ENCODE measurements around the gene HMX1. TPM values are rescaled to one million over a fixed set of nuclear protein-coding genes. Genes with fewer than 3 reads are reported as not detected.

Gene HMX1
- total RNA-seq (2014; rRNA removed; shearing (Covaris generic)): 2.7 and 5.0 TPM in 2 replicates

DNA sequence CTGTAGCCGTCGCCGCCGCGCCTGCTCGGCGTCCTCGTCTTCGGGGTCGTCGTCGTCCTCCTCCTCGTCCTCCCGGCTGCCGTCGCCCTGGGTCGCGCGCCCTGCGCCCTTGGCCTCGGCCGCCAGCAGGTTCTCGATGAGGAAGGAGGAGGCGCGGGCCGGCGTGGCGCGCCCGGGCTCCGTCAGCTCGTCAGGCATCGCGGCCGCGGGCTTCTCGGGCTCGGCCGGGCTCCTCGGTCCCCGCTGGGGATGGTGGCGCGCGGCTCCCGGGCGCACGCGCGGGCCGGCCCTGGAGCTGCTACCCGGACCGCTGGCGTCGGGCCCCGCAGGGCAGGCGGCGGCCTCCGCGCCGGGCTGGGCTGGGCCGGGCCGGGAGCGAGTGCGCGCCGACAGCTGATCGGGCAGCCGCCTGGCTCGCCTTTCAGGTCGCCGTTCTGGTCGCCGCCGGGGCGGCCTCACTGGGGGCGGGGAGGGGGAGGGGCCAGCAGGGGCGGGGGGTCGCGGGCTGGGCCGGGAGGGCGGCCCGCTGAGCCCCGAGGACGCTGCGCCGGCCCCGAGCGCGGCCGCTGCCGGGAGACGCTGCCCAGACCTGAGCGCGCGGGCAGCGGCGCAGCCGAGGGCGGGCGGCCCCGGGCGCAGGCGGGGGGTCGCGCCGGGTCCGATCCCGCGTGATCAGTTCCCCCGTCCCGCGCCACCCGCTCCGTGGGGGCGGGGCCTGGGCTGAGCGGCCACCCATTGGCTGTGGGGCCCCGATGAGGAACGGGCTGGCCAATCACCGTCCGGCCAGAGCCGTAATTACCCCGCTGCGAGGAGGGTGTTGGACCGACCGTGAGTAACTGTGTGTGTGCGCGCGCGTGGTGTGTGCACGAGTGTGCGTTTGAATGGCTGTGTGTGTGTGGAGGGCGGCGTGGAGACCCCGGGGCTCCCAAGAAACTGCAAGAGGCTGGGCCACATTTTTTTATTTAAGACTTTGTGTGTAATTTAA is at the start of gene HMX1:
Gene HMX1 (minus strand): TSS at position 423 of the 985 bp plus-strand sequence. CDS start 225 bp downstream, at position 198.
- DNase-seq (ENCODE audit: low read depth): peak; percentile 91

DNA sequence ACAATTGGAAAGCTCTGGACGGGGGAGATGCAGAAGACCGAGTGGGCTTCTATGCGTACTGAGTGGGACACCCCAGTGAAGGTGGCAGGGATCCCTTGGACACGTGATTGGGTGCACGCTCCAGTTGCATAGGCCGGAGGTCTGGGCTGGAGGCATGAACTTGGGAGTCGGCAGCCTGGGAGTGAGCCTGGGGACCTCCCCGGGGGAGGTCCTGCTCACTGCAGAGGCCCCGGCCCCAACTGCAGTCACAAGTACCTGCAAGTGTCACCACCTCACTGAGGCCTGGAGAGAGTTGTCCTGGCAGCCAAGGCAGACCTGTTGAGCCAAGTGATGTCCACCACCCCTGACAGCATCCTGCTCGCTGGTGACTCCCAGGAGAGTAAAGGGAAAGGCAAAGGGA is 49.3 kb upstream of the HMX1 start:
- peak; percentile 0 for DNase-seq (ENCODE audit: low read depth)

DNA sequence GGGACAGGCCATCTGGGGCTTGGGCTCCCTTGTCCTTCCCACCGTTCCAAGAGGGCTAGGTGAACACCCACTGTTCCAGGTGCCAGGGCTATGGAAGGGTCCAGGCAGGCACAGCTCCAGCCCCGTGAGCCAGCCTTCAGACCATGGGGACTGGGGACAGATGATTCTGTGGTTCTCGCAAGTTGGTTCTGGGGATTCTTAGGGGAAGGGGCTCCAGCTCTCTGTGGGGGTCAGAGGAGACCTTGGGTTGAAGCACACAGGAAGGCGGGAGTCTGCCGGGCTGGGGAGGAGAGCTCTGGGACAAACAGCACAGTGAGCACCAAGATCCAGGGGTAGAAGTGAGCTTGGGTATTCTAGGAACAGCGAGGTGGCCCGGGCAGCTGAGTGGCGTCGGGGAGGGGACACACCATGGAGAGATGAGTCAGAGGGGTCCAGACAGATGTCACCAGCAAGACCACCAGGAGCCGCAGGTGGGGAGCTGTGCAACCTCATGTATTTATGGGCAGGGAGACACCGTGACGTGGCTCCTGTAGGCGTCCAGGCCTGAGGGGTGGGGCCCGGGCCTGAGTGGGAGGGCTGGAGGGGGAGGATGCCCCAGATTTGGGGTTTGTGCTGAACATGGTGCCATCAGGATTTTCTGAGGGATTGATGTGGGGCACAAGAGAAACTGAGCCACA is 48.8 kb upstream of the HMX1 start:
- DNase-seq (ENCODE audit: low read depth): peak; percentile 0

DNA sequence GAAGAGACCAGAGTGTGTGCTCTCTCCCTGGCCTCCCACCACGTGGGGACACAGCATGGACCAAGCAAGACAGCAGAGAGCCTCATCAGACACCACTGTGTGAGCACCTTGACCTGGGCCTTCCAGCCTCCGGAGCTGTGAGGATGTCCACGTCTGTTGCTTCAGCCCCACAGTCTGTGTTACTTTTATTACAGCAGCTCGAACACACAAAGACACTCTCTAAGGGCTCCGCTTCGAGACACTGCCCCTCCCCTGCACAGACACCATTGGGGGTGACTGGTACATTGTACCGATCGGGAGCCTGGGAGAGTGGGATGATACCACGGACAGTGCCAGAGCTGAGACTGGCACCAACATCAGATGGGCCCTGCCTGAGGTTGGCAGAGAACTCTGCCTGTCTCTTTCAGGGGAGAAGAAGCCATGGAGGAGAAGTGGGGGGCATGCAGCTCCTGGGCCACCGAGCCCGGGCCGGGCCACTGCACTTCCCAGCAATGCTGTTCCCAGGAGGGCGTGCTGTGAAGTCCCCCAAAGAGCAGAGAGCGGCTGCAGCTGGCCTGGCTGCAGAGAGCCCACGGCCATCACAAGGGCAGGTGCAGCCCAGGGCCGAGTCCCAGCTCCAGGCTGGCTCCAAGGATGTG is 48.1 kb upstream of the HMX1 start:
- DNase-seq (ENCODE audit: low read depth): no peak

DNA sequence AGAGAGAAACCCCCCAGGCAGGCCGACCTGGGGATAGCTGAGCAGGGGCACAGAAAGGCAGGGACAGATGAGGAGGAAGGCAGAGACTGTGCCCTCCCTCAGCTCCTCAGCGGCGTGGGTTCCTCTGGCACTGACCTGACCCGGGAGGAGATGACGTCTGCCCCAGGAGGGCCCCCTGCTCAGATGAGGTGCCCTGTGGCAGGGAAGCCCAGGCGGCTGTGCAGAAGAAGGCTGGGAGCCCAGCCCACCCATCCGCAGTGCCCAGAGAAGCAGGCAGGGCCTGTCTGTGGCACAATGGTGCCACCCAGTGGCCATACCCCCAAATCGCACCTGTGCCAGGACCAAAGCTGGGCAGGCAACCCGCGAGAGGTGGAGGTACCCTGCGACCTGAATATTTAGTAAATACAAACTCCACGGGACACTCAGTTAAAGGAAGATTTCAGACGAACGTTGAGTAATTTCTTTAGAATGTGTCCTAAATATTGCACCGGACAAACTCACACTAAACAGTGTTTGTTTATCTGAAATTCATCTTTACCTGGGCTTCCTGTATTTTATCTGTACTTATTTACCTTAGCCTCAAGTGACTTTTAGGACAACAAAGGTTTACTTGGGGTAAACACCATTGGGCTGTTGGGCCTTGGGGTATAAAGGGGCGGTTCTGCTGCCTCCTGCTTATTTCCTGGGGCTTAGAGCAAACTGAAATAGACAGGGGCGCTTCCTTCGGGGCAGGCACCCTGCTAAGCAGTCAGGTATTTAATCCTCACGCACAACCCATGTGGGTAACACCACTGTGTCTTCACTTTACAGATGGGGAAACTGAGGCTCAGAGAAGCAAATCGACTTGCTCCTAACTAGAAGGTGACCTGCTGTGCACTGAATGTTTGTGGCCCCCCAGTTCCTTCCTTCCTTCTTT is 46.5 kb upstream of the HMX1 start:
- peak; percentile 80 for DNase-seq (ENCODE audit: low read depth)

DNA sequence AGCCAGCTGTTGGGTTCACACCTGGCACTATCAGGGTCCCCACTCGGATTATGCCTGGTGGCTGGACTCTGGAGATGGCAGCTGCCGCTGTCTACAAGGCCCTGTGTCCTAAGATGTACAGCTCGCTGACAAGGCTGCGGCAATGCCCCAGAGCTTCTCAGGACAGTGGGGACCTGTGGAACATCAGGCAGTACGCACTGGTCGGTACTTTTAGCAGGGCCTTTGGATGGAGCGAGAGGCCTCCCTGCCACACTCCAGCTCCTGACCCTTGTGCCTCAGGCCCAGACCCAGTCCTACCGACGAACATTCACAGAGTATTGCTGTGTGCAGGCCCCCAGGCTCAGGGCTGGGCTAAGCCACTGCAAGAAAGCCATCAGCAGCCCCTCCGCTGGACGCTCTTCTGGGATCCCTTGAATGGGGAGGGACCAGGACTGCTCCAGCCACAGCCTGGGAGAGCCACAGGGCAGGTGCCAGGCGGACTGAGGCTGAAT is 45.7 kb upstream of the HMX1 start:
- DNase-seq (ENCODE audit: low read depth): peak; percentile 1

DNA sequence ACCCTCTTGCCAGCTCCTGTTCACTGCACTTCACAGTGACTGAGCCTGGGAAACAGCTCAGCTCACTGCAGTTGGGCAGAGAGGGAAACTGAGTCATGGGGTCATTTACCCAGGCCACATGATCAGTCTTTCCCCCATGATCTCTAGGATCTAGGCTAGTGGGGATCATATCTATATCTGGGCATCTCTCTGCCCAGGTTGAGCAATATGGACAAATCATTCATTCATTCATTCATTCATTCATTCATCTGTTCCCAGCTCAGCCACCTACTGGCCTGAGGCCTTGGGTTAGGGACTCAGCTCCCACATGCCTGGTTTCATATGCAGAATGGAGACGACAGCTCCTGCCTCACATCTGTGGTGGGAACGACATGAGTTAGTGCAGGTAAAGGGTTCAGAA is 45.3 kb upstream of the HMX1 start:
- DNase-seq (ENCODE audit: low read depth): no peak

DNA sequence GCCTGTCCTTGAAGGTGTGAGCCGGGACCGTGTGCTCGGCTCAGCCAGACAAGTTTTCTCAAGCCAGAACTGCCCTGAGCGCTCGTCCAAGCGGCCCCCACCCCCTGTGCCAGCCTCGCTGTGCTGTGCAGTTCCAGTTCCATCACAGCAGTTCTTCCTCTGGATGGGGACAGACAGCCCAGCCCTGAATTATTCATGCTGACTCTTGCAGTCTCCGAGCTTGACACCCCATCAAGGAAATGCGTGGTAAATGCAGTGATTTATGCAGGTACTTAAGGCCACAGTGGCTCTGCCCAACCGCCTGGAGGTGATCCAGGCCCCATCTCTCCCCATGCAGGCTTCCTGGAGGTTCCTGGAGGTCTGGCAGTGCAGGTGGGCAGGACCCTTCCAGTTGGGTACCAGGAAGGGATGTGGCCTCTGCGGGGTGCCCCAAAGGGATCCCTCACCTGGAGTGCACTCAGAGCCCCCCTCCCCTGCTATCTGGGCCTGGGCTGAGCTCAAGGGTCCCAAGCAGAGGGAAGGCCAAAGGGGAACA is 44.8 kb upstream of the HMX1 start:
- DNase-seq (ENCODE audit: low read depth): peak; percentile 27

DNA sequence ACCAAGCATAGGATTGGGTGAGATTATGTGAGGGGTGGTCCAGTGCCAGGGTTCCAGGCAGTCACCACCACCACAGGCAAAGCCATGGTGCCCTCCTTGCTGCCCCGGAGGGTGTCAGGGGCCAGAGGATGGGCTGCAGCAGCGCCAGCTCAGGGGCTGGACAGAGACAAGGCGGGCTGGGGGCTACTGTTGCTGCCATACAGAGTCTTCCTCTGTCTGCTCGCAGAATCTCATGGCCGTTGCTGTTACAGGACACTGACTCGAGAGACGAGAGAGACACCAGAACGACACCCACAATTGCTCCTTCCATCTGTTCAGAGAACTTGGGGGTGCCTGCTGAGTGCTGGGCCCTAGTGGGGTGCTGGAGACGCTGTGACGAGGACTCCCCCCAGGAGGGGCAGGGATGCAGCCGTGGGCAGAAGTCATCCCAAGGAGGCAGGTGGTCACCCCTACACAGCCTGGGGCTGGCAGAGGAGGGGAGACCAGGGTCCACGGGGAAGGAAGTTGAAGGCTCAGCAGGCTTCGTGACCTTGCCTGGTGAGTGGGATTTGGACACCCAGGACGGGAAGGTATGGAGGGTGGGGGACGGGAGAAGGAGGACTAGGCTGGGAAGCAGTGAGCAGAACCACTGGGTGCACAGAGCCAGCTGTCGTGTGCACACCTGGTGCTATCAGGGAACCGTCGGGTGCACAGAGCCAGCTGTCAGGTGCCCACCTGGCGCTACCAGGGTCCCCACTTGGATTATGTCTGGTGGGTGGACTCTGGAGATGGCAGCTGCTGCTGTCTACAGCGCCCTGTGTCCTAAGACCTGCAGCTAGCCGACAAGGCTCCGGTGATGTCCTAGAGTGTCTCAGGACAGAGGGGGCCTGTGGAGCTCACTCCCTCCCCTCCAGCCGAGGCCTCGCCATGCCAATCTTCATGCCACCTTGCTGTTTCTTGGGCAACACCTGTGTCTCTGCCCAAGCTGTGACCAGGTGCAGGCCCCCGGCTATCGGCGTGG is 43.9 kb upstream of the HMX1 start:
- peak; percentile 3 for DNase-seq (ENCODE audit: low read depth)

DNA sequence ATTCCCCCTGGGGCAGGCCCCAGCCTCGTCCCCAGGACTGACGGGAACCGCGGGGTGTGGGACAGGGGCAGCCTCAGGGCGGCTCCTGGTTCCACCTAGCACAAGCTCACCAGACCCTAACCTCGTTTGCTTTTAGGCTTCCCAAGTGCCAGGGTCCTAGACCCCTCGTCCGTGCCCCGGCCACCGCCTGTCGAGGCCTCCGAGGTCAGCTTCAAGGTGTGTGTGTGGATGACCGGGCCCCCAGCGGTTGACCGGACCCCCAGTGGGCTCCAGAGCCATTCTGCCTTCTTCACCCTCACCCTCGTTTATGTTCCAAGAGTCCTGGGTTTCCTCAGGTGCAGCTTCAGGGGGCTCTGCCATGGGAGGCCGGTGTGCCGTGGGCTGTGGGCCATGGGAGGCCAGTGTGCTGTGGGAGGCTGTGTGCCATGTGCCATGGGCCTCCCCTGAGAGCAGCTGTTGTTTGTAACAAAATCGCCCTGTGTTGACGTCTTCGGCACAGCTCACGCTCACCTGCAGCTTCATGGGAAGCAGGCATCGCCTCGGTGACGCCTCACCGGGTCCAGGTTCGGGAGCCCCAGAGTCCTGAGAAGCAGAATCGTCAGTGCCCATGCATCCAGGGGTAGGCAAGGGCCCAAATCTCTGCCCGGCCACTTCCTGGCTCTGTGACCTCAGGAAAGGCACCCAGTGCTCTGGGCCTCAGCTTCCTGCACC is 43.0 kb upstream of the HMX1 start:
- peak; percentile 1 for DNase-seq (ENCODE audit: low read depth)

DNA sequence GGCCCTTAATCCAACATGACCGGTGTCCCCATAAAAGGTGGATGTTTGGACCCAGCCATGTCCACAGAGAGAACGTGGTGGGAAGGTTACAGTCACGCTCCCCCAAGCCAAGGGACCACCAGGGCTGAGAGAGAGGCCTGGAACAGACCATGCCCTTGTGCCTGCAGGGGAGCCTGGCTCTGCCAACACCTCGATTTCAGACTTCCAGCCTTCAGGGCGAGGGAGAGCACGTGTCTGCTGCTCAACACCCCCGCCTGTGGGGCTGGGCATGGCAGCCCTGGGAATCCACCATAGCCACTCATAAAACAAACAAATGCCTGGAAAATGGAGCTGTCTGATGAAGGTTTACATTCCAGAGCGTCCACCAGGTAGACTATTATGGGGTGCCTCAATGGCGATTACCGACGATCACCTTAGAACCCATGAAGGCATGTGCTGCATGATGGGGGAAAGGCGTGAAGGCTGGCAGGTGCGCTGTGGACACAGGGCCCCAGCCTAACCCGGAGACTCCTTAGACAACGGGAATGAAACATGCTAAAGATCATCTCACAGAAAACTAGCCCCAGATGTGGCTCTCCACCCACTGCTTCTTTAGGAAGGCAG is 42.3 kb upstream of the HMX1 start:
- peak; percentile 33 for DNase-seq (ENCODE audit: low read depth)

DNA sequence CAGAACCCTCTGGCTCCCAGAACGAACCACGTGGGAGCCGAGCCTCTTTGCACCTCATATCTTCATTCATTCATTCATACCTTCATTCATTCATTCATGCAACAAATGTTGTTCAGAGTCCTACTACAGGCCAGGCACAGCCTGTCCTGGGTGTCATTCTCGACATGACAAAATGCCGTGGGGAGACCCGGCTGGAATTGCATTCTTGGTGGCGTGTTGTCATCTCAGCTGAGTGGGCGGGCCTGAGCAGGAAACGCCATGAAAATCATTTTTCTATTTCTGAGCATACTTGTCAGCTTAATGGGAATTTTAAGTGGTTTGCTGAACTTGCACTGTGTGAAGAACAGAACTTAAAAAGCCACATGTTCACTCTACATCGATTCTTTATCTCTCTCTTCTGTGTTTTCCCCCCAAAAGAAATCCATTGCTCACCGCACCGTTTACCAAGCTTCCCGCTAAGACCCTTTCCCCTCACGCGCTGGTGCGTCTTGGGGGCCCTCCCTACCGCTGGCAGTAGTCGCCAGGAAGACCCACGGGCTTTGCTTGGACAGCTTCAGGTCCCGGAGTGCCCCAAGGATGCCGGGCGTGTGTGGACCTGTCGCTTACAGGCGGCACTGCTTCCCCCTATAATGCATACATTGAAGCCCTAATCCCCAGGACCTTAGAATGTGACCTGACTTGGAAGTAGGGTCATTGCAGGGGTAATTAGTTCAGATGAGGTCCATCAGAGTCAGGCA is 41.6 kb upstream of the HMX1 start:
- peak; percentile 14 for DNase-seq (ENCODE audit: low read depth)

DNA sequence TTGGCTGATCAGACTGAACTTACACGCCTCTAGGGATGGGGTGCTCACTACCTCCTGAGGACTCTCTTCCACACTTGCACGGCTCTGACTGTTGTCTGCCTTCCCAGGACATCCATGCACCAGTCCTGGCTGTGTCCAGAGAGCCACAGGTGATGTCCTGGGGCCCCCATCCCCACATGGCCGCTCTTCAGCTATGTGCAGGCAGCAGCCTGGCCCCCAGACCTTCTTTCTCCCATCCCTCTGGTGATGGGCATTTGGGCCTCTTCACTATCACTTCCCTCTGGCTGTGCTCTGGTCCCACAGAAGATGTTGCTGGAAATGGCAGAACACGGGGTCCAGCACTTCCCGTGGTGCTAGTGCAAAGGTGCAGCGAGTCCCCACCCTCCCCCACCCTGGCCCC is 40.9 kb upstream of the HMX1 start:
- DNase-seq (ENCODE audit: low read depth): peak; percentile 2

DNA sequence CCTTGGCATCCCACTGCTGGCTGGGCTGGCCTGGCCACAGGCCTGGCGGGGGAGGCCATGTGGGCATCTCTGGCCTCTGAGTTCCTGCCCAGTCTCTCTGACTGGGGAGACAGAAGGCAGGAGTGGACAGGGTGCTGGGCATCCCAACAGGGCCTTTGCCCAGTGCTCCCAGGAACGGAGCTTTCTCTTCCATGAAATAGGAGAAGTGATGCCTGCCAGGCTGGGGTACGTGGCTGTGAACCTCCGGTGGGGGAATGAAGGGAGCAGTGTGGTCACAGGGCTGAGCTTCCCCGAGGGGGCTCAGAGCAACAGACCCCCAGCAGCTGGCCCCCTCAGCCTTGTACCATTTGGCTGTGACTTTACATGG is 40.4 kb upstream of the HMX1 start:
- no peak for DNase-seq (ENCODE audit: low read depth)

DNA sequence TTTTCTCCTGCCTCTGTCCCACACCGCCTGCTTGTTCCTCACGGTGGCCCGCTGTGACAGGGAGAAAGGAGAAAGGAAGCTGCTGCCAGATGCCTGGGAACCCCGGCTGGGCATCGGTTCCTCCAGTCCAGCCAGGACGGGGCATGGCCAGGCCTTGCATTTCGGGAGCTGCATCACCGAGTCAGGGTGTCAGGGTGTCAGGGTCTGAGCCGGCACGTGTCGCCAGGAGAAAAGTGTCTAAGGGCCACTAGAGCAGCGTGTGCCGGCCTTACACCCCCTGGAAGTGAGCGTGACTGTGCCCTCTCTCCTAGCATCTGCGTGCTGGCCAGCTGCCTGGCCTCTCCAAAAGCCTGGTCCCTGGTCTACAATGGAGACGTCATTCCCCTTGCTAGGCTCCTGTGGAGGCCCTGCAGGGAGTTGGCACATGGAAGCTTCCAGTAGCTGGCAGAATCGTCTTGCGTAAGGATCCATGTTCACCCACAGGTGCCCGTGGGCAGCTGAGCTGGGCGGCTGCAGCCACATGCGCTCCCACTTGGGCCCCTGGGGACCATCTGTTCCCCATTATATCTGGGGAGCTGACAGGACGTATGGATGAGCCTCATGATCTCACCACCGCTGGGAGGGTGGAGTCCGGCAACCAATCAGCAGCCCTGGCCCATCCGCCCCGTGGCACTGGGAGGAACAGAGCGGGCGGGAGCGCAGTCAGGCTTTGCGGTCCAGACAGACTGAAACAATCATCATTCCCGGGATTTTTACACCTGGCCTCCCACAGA is 39.9 kb upstream of the HMX1 start:
- peak; percentile 92 for DNase-seq (ENCODE audit: low read depth)

DNA sequence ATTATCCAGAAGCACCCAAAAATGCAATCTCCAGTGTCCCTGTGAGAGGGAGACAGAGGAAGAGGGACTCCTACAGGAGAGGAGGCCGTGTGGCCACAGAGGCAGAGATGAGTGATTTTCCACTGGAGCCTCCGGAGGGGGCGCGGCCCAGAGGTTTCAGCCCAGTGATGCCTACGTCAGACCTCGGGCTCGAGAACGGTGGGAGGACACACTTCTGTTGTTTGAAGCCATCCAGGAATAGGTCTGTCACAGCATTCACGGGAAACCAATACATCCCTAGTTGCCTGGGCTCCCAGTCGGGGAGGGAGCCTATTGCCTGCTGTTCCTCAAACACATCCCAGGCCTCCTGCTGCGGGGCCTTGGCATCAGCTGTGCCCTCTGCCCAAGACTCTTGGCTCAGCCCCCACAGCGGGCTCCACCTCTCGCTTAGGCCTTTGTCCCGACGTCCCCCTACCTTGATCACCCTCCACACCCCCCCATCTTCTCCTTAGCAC is 39.2 kb upstream of the HMX1 start:
- DNase-seq (ENCODE audit: low read depth): peak; percentile 54

Data from Daoy (cell line).